SK-N-SH treated with all-trans-retinoic acid at 6 μM for 48 hours (cell line): ENCODE results near the gene CFAP65.

Experiments used
- ATAC-seq: fragments of 200-7000 bp; cut with Tn5 transposase; 3 replicates; pipeline ENCODE4 v1.9.1; 2020; ENCODE audit warnings: mild to moderate bottlenecking, moderate library complexity
- ARNTL ChIP-seq: fragments of 450-650 bp; formaldehyde crosslinking; IDR thresholded peaks from 2 replicates; pipeline ENCODE4 v1.5.0; 2020; ENCODE audit warnings: low read depth, mild to moderate bottlenecking, moderate library complexity, borderline replicate concordance
- CREB5 ChIP-seq: fragments of 250-450 bp; sonication (Bioruptor Pico); IDR thresholded peaks from 2 replicates; pipeline ENCODE4 v1.5.1; 2020; ENCODE audit warnings: low read depth, mild to moderate bottlenecking, moderate library complexity
- CSDC2 ChIP-seq: fragments of 250-450 bp; sonication (Bioruptor Pico); IDR thresholded peaks from 2 replicates; pipeline ENCODE4 v1.5.0; 2020; ENCODE audit warnings: mild to moderate bottlenecking, moderate library complexity
- ESRRG ChIP-seq: fragments of 250-450 bp; sonication (Bioruptor Pico); IDR thresholded peaks from 2 replicates; pipeline ENCODE4 v1.6.1; 2021; ENCODE audit warnings: mild to moderate bottlenecking
- GLIS3 ChIP-seq: fragments of 250-450 bp; sonication (Bioruptor Pico); IDR thresholded peaks from 2 replicates; pipeline ENCODE4 v1.5.0; 2020; ENCODE audit warnings: mild to moderate bottlenecking, moderate library complexity
- ISL1 ChIP-seq: fragments of 250-450 bp; sonication (Bioruptor Pico); IDR thresholded peaks from 2 replicates; pipeline ENCODE4 v2.1.2; 2022; ENCODE audit warnings: mild to moderate bottlenecking, moderate library complexity
- OSR1 ChIP-seq: fragments of 250-450 bp; sonication (Bioruptor Pico); IDR thresholded peaks from 2 replicates; pipeline ENCODE4 v1.8.0; 2022; ENCODE audit warnings: moderate library complexity, mild to moderate bottlenecking, inconsistent platforms
- POU6F1 ChIP-seq: fragments of 250-450 bp; sonication (Bioruptor Pico); IDR thresholded peaks from 2 replicates; pipeline ENCODE4 v1.8.0; 2021; ENCODE audit warnings: low read depth, mild to moderate bottlenecking, moderate library complexity, borderline replicate concordance
- PPARA ChIP-seq: fragments of 250-450 bp; sonication (Bioruptor Pico); IDR thresholded peaks from 2 replicates; pipeline ENCODE4 v1.5.0; 2020; ENCODE audit warnings: mild to moderate bottlenecking, borderline replicate concordance
- RARB ChIP-seq: fragments of 250-450 bp; sonication (Bioruptor Pico); IDR thresholded peaks from 2 replicates; pipeline ENCODE4 v1.8.0; 2021; ENCODE audit warnings: mild to moderate bottlenecking, moderate library complexity
- SNAI2 ChIP-seq: fragments of 250-450 bp; sonication (Bioruptor Pico); IDR thresholded peaks from 2 replicates; pipeline ENCODE4 v1.5.0; 2020; ENCODE audit warnings: mild to moderate bottlenecking, moderate library complexity
- TCF4 ChIP-seq: fragments of 250-450 bp; sonication (Bioruptor Pico); IDR thresholded peaks from 2 replicates; pipeline ENCODE4 v1.8.0; 2021; ENCODE audit warnings: mild to moderate bottlenecking, moderate library complexity, borderline replicate concordance
- TOX ChIP-seq: fragments of 250-450 bp; sonication (Bioruptor Pico); IDR thresholded peaks from 2 replicates; pipeline ENCODE4 v1.8.0; 2021; ENCODE audit warnings: mild to moderate bottlenecking, moderate library complexity, borderline replicate concordance
- TSHZ2 ChIP-seq: fragments of 250-450 bp; sonication (Bioruptor Pico); IDR thresholded peaks from 2 replicates; pipeline ENCODE4 v1.5.0; 2020; ENCODE audit warnings: mild to moderate bottlenecking, moderate library complexity
- ZC3H10 ChIP-seq: fragments of 250-450 bp; sonication (Bioruptor Pico); IDR thresholded peaks from 2 replicates; pipeline ENCODE4 v1.5.1; 2021; ENCODE audit warnings: mild to moderate bottlenecking, moderate library complexity
- ZFP3 ChIP-seq: fragments of 250-450 bp; sonication (Bioruptor Pico); IDR thresholded peaks from 2 replicates; pipeline ENCODE4 v1.5.0; 2020; ENCODE audit warnings: mild to moderate bottlenecking, moderate library complexity
- ZFP30 ChIP-seq: fragments of 450-650 bp; formaldehyde crosslinking; IDR thresholded peaks from 2 replicates; pipeline ENCODE4 v1.5.0; 2022; ENCODE audit warnings: mild to moderate bottlenecking, moderate library complexity
- ZNF565 ChIP-seq: fragments of 450-650 bp; formaldehyde crosslinking; conservative IDR thresholded peaks from 2 replicates; pipeline ENCODE4 v1.5.0; 2020; ENCODE audit warnings: low read depth, mild to moderate bottlenecking, moderate library complexity
- ZNF70 ChIP-seq: fragments of 450-650 bp; formaldehyde crosslinking; IDR thresholded peaks from 2 replicates; pipeline ENCODE4 v1.5.0; 2020; ENCODE audit warnings: mild to moderate bottlenecking, moderate library complexity
- ZNF8 ChIP-seq: fragments of 450-650 bp; formaldehyde crosslinking; IDR thresholded peaks from 2 replicates; pipeline ENCODE4 v1.5.0; 2020; ENCODE audit warnings: mild to moderate bottlenecking, moderate library complexity
- TF ChIP-seq, protein P1 (sequence below): fragments of 250-450 bp; sonication (Bioruptor Pico); IDR thresholded peaks from 2 replicates; pipeline ENCODE4 v1.8.0; 2020; ENCODE audit warnings: mild to moderate bottlenecking, moderate library complexity, borderline replicate concordance
- TF ChIP-seq, protein P2 (sequence below): fragments of 250-450 bp; sonication (Bioruptor Pico); IDR thresholded peaks from 2 replicates; pipeline ENCODE4 v1.5.1; 2021; ENCODE audit warnings: mild to moderate bottlenecking, moderate library complexity

CFAP65 gene

GRCh38 chr2:219018726-219019125 lies 22.6 kb downstream of the CFAP65 start:
- no peak for ATAC-seq

DNA sequence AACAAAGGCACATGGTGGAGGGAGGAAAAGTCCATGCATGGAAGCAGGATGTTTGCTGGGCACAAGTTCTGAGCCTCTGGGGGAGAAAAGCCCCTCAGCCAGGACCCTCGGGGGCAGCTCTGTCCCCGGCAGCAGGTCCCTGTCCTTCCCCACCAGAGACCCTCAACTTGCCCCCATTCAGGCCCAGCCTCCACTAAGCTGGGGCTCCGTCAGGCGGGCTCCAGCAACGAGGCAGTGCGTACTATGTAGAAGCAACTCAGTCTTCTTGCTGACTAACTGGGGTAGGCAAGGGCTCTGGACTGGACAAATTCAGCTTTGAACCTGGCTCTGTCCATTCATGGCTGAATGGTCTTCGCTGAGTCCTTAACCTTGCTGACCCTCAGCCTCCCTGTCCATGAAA lies 23.0 kb downstream of the CFAP65 start:
- no peak for ATAC-seq
- TF ChIP-seq ESRRG (CRISPR knock-in tag) = no peak
- no peak for TF ChIP-seq ZFP3 (CRISPR knock-in tag)

More at GRCh38 chr2:219018726-219019125, 22.6 kb downstream of the CFAP65 start:
- TF ChIP-seq, protein P1, sequence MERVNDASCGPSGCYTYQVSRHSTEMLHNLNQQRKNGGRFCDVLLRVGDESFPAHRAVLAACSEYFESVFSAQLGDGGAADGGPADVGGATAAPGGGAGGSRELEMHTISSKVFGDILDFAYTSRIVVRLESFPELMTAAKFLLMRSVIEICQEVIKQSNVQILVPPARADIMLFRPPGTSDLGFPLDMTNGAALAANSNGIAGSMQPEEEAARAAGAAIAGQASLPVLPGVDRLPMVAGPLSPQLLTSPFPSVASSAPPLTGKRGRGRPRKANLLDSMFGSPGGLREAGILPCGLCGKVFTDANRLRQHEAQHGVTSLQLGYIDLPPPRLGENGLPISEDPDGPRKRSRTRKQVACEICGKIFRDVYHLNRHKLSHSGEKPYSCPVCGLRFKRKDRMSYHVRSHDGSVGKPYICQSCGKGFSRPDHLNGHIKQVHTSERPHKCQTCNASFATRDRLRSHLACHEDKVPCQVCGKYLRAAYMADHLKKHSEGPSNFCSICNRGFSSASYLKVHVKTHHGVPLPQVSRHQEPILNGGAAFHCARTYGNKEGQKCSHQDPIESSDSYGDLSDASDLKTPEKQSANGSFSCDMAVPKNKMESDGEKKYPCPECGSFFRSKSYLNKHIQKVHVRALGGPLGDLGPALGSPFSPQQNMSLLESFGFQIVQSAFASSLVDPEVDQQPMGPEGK (CRISPR knock-in tag) = no peak
- TF ChIP-seq ZNF565 (CRISPR knock-in tag) (no peak), RARB (no peak), ZNF8 (CRISPR knock-in tag) (no peak), GLIS3 (CRISPR knock-in tag) (no peak), TSHZ2 (no peak), POU6F1 (no peak), ARNTL (CRISPR knock-in tag) (no peak), ZFP30 (no peak), SNAI2 (CRISPR knock-in tag) (no peak), ZC3H10 (CRISPR knock-in tag) (no peak), ISL1 (no peak), OSR1 (no peak)
- TF ChIP-seq, protein P2, sequence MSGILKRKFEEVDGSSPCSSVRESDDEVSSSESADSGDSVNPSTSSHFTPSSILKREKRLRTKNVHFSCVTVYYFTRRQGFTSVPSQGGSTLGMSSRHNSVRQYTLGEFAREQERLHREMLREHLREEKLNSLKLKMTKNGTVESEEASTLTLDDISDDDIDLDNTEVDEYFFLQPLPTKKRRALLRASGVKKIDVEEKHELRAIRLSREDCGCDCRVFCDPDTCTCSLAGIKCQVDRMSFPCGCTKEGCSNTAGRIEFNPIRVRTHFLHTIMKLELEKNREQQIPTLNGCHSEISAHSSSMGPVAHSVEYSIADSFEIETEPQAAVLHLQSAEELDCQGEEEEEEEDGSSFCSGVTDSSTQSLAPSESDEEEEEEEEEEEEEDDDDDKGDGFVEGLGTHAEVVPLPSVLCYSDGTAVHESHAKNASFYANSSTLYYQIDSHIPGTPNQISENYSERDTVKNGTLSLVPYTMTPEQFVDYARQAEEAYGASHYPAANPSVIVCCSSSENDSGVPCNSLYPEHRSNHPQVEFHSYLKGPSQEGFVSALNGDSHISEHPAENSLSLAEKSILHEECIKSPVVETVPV (CRISPR knock-in tag) = no peak

GRCh38 chr2:219017201-219017931 lies 23.9 kb downstream of the CFAP65 start:
- no peak for TF ChIP-seq GLIS3 (CRISPR knock-in tag)
- TF ChIP-seq PPARA (CRISPR knock-in tag) = no peak
- no peak for TF ChIP-seq ESRRG (CRISPR knock-in tag)
- TF ChIP-seq, protein P1 (CRISPR knock-in tag) = no peak
- no peak for TF ChIP-seq ZFP3 (CRISPR knock-in tag)
- TF ChIP-seq TCF4 (CRISPR knock-in tag) = no peak
- TF ChIP-seq ZNF70 (CRISPR knock-in tag) = no peak

DNA sequence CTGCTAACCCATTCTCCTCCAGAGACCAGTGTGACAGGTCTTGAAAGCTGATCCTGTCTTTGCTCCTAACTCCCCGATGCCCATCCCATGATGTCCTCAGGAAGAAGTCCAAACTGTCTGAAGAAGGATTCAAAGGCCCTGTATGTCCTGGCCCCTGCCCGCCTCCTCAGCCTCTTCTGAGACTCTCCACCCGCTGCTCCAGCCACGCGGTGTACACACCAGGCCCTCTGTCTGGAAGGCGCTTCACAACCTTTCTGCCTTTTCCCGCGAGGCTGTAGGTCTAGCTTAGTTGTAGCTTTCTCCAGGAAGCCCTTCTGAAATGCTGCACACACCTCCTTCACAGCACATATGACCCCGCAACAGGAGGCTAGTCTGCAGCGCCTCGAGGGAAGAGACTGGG lies 24.6 kb downstream of the CFAP65 start:
- no peak for ATAC-seq
- TF ChIP-seq OSR1 = no peak
- no peak for TF ChIP-seq CREB5 (CRISPR knock-in tag)
- no peak for TF ChIP-seq TSHZ2
- no peak for TF ChIP-seq TOX (CRISPR knock-in tag)
- no peak for TF ChIP-seq ZNF565 (CRISPR knock-in tag)
- TF ChIP-seq ESRRG (CRISPR knock-in tag) = no peak
- TF ChIP-seq ZNF70 (CRISPR knock-in tag) = no peak
- no peak for TF ChIP-seq RARB
- no peak for TF ChIP-seq CSDC2 (CRISPR knock-in tag)

More at GRCh38 chr2:219017201-219017931, 23.9 kb downstream of the CFAP65 start:
- ATAC-seq = no peak
